GM21390 (cell line): ENCODE results near the gene PIRT.

Experiments
- ATAC-seq: cut with Tn5 transposase; IDR thresholded peaks from one replicate; pipeline ENCODE4 v1.9.1; 2021; ENCODE audit not compliant: unreplicated experiment

The PIRT gene

DNA sequence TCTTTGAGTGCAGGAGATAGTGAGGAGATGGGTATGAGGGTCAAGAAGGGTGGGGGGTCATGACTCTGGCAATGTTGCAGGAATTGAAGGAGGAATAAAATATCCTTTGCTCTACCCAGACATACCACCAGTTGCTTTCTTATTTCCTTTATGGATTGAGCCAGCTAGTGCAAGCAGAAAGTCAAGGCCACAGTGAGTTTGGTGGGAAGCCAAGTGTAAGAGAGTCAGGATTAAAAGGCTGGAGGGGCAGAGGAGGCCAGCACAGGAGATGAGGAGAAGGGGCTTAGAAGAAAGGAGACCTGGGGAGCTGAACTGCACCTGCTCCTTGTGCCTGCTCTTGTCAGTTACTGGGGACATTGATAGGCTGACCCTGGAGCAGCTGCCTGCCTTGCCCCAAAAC lies 16.1 kb downstream of the PIRT start:
- ATAC-seq: no peak

DNA sequence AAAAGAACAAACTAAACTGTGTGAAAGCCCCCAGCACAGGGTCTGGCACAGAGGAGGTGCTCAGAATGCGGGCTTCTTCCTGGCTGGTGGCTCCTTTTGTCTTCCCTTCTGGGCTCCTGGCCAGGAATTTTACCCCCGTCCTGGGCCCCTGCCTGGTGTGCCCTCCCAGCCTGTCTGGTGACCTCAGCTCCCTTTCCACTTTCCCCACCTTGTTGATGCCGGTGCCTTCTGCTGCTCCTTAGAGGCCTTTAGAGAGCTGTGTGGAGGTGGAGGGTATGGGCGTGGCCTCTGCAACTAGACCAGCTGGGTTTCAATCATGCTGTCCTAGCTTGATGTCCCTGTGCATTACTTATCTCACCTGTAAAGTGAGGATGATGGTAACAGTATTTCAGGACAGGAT lies 16.8 kb downstream of the PIRT start:
- no peak for ATAC-seq

- no peak for ATAC-seq
These were observed 22.6 kb downstream of the PIRT start for GRCh38 chr17:10815319-10815718.

- no peak for ATAC-seq
These were observed 23.8 kb downstream of the PIRT start for GRCh38 chr17:10814075-10814474.

- no peak for ATAC-seq
These were observed 25.2 kb downstream of the PIRT start for GRCh38 chr17:10812674-10813073.

DNA sequence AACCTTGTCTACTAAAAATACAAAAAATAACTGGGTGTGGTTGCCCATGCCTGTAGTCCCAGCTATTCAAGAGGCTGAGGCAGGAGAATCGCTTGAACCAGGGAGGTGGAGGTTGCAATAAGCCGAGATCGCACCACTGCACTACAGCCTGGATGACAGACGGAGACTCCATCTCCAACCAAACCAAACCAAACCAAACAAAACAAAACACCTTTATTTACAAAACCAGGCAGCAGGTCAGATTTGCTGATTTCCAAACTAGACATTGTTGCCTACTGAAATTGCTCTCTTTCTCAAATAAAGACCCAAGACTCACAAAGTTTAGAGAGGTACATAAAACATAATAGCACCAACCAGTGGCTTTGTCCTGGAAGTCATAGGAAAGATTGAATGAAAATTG lies 28.3 kb downstream of the PIRT start:
- ATAC-seq: no peak

DNA sequence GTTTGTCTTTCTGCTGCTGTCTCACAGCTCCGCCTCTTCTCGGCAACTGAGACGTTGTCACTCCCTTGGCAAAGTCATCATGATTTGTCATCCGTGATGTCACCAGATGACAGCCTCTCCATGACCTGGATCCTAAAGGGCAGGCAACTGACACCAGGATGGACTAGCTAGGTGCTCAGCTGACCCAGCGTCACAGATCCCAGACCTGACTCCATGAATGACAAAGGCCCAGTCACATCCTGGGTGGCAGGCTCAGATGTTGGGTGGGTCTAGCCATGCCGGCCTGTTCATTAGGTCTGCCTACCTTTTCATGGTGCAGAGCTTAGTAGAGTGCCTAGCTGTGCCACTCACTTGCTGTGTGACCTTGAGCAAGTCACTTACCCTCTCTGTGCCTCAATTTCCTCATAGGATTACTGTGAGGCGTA lies 30.2 kb downstream of the PIRT start:
- no peak for ATAC-seq

DNA sequence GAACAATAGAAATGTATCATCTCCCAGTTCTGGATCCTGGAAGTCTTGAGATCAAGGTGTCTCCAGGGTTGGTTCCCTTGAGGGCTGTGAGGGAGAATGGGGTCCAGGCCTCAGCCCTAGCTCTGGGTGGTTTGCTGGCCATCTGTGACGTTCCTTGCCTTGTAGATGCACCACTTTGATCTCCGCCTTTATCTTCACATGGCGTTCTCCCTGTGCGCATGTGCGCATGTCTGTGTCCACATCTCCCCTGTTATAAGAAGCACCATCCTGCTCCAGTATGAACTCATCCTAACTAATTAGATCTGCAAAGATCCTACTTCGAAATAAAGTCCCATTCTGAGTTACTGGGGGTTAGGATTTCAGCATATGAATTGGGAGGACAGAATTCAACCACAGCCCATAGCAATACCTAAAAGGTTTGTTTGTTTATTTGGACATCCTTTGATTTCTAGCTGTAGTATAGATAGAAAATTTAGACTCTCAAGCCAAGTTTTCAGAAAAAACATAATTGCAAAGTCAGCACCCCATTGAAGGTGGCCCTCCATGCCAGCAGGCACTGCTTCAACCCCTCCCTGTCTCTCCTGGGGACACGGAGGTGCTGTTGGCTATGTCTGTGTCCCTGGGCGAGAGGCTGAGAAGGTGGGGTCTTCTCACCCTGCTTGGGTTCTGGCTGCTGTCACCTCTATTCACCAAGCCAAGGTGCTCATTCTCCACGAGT lies 31.2 kb downstream of the PIRT start:
- no peak for ATAC-seq

DNA sequence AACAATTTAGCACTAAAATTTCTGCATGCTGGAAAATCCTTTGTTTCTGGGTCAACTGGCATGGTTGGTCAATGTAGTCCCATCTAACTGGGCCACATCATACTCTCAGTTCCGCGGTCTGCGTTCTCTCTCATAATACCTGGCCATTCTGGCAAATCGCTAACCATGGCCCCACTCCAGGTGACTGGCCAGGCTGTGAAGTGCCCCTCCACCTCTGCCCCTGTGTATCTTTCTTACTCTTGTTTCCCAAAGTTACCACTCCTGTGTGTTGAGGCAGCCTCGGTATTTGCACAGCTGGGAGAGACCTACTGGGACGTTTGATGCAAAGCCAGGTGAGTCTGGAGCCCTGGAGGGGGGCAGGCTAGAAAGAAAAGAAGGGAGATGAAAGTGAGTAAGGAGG lies 32.0 kb downstream of the PIRT start:
- no peak for ATAC-seq

DNA sequence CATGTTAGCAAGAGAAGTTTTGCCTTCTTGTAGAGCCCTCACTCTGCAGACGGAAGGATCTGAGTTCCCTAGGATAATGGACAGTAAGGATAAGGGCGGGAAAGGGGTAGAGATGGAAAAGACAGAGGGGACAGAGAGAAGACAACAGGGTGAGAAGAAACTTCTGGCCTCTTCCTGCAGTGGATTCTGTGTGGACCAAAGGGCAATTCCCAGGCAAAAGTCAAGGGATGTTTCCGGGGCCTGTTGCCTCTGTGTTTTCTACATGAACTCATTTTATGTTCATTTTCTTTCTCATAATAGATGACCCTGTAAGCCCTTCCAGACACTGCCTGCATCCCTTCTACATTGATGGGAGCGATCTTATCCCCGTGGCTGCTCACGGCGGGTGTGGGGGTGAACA lies 33.3 kb downstream of the PIRT start:
- no peak for ATAC-seq

- ATAC-seq: no peak
These were observed 33.9 kb downstream of the PIRT start, which contains the start of gene TMEM238L for GRCh38 chr17:10803830-10804475. Gene TMEM238L, minus strand, starts transcription at chr17:10804099. Its CDS starts 136 bp downstream, at chr17:10803963.

DNA sequence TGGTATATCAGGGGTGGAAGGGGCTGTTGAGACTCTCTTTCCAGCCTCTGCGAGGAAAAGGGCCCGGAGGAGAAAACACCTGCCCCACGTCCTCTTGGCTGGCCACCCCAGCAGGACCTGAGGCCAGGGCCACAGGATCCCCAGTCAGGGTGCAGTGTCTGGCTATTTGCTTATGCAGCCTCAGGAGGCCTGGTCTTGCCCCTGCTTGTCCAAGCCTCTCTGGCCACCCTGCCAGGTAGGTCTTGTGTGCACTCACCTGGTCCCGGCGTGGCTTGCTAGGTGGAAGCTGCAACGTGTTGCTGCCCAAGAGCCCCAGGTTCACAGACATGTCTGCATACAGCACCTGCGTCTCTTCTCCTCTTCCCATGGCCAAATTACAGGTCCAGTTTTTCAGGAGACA lies 34.5 kb downstream of the PIRT start:
- ATAC-seq: no peak

DNA sequence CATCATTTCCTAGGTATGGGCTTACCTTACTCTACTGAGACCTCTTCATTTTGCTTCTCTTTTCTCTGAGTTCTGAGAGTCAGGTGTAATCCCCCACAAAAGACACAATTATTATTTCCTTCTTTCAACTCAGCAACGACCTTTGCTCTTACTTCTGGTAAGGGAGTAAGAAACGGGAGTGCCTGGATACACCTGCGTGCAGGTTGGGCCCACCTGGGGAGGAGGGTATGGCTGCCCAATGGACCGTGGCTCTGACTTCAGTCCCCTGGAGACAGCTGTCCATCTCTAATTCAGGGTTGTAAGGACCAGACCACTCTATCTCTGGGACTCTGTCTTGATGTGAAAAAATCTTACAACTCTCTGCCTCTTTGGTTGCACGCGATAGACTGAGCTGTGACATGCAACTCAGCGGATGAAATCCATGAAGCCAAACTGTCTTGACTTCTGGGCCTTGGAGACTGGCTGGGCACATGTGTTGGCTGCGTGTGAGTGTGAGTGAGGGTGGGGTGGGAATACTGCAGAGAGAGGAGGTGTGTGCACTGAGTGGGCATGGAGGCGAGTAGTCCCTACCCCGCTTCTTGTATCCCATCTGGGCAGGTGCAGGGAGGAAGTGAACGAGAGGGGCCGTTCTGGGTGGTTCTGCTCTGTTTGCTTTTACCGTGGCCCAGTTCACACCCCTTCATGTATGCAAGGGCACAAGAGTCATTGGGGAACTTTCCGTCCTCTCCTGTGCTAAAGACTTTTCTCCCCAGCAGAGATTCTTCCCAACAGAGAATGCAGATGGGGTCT lies 35.2 kb downstream of the PIRT start:
- ATAC-seq: no peak

DNA sequence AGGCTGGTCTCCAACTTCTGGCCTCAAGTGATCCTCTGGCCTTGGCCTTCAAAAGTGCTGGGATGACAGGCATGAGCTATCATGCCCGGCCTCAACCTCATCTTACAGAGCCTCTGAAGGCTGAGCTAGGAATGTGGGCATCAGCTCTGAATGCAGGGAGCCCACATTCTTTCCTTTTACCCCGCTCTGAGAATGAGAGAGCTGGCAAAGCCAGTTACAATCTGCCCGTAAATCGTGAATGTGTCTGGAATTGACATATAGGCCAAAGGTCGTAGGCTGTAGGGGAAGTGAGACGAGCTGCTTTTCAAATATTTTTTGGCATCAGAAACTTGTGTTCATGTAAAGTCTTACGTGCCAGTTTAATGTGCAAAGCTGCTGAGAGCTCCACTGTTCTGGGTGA lies 38.5 kb downstream of the PIRT start:
- no peak for ATAC-seq

- no peak for ATAC-seq
These were observed 39.0 kb downstream of the PIRT start for GRCh38 chr17:10798910-10799309.

DNA sequence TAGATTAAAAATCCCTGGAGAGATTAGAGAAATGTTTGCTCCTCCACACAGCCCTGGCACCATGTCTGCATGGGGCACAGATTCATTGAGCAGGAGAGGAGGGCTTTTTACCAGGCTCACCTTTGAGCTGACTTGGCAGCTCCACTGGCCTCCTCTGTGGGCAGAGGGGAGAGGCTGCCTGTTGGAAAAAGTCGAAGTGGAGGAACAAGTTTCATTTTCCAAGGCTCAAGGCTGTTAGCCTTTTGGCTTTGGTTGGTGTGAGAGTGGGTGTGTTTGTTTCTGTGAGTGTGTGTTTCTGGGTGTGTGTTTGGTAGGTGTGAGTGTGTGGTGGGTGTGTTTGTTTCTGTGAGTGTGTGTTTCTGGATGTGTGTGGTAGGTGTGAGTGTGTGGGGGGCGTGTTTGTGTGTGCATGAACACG lies 39.5 kb downstream of the PIRT start:
- no peak for ATAC-seq

- ATAC-seq: no peak
These were observed 40.2 kb downstream of the PIRT start for GRCh38 chr17:10797476-10798328.

DNA sequence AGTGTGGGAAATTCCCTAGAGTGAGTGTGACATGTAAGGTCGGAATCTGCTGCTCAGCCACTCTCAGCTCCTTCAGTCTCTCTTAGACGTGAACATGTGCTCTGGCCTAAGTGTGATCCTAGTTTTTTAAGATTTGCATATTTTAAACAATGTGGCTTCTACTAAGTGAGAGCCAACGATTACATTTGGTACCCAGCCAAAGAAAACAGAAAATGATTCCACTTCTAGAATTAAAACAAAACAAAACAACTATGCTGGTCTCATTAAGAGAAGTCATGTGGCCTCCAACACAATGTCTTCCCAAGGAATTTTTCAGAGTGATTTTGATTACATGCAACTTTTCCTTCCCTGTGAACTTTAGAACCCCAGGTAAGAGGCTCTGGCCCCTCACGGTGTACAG lies 44.1 kb downstream of the PIRT start:
- no peak for ATAC-seq

GRCh38 chr17:10793256-10793655 lies 44.6 kb downstream of the PIRT start:
- no peak for ATAC-seq

DNA sequence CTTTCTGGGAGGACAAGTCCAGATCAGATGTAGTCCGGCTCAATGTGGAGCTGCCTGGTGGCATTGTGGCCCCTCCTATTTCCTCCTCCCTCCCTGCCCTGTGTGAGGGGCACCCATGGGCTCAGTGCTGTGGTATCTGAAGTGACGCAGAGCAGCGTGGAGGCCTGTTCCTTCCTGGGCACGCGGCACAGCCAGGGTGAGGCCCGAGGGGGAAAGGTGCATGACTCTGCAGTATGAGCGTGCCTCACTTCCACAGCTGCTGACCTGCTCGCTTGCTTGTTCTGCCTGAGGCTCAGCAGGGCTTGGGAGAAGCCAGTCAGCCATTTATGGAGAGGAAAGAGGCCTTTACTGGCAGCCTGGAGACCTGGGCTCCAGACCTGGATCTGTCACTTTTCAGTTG lies 45.7 kb downstream of the PIRT start:
- no peak for ATAC-seq
